HG02943 (cell line): Measurements from ENCODE around the gene IGFL3.
"Not testable (repeated sequence)": the region's sequence is repeated elsewhere in the genome, so short reads cannot be mapped to it uniquely, and the experiment has no call there.

Source experiments
- ATAC-seq: cut with Tn5 transposase; IDR thresholded peaks from one replicate; pipeline ENCODE4 v1.9.1; 2021; ENCODE audit warnings: mild to moderate bottlenecking, low read depth, moderate library complexity; ENCODE audit not compliant: unreplicated experiment

IGFL3 gene

DNA sequence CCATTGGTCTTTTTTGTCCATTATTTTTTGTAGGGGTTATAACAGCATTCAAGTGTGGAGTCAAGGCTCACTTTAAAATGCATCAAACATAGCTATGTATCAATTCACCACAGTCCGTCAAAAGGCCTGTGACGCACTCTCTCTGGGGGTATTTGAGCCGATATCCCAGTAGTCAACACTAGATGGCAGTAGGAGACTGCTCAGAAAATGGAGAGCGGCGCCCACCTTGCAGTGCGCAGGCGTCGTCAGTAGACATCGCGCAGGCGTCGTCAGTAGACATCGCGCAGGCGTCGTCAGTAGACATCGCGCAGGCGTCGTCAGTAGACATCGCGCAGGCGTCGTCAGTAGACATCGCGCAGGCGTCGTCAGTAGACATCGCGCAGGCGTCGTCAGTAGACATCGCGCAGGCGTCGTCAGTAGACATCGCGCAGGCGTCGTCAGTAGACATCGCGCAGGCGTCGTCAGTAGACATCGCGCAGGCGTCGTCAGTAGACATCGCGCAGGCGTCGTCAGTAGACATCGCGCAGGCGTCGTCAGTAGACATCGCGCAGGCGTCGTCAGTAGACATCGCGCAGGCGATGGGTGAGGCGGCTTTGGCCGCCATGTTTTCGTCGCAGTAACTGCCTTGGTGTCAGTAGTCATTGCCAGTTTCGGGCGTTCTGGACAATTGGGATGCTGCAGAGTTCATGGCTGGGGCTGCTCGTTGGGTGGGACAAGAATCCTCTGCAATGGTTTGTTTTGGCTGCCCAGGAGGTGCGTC, 45.7 kb downstream of the IGFL3 start:
- not testable (repeated sequence) for ATAC-seq

DNA sequence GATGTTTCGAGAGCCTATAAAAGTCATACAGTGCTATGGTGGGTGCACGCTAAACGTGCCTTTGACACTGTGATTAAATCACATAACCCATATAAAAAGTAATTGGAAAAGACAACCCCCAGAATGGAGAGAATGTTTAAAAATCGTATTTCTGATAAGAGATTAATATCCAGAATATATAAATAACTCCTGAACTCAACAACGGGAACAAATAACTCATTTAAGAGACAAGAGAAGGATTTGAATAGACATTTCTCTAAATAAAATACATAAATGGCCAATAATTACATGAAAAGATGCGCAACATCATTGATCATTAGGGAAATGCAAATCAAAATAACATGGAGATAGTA, 46.7 kb downstream of the IGFL3 start:
- ATAC-seq = no peak

DNA sequence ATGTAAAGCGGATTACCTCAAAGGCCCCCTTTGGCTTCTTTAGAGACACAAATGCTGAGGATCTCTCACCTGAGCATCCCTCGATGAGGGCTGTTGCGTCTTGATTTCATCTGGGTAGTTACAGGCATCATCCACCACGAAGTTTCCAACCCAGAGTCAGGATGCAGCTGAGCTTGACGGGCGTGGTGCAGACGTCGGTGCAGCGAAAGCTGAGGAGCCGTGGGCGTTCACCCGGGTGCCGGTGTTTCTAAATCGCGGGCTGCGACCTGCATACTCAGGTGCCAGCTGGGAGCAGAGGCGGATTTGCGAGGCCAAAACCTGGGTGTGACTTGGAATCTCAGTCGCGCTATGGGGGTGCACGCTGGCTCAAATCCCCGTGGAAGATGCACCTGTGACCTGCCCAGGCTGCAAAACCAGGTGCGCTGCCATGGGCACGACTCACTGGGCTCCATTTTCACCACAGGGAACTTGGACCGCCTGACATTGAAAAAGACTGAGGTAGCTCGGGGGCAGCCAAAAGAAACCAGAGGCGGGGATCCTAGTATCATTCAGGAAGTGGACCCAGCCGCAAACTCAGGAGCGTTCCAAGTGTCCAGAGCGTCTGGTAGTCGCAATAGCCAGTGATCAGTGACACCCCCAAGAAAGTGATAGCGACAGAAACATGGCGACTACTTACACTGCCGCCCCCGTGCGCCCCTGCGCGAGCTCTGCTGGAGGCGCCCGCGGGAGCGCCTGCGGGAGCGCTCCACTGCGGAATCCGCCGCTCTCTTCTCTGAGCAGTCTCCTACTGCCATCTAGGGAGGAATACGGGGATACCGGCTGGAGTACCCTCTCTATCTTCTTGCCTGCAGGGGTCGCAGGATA, 47.3 kb downstream of the IGFL3 start:
- ATAC-seq = no peak

DNA sequence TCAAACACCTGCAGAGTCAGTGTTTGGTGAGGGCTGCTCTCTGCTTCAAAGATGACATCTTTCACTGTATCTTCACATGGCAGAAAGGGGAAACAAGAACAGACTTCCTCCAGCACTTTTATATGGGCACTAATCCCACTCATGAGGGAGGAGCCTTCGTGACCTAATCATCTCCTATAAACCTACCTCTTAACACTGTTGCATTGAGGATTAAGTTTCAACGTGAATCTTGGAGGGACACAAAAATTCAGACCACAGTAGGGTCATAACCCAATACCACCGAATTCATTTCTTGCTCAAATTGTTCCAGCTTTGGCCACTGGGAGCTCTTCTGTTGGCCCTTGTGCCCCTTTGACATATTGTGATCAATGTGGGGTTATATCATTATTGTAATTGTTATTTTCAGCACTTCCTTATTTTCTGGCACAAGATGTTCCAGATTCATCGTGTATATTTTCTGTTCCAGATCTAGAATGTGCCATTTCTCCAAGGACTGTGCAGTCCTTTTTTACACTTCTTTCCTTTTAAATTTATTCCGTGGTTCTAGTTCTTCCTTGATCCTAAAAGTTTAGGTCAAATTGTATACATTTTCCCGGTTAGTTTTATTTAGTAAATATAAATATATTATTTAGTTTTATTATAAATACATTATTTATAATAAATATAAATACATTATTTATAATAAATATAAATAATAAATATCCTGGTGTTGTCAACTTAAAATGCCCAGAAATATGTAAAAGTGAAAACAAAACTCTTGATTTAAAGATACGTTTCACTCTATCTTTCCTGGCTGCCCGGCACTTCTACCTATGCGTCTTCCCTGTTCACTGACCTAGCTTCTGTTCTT, 48.2 kb downstream of the IGFL3 start:
- ATAC-seq = no peak

DNA sequence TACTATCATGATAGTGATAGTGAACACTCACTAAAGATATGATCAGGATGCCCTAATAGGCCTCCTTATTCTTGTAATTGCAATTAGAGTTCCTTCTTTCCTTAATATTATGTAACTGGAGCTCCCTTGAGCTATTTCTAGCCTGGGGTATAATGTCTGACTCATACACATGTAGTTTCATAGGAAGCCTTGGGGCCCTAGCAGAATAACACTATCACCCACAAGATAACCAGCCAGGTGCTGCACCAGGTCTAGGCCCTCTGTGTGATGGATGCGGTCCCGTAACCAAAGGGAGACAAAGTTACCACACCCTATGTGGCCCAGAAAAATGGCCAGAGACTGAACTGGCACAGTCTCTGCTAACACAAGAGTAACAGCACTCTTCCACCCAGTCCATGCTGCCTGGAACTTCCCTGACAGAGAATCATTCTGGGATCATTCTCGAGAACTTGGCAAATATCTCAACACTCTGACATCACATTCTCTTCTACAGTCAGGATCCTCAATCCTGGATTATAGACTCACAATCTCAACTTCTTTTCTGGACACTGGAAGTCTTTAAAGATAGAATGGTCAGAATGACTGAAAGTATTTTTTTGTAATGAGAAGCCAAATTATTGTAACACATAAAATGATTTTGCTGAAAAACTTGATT, 51.1 kb downstream of the IGFL3 start:
- ATAC-seq = no peak
